Pancreas (tissue), 10 donors: Measurements from ENCODE around the gene HELT. TPM values are rescaled to one million over a fixed set of nuclear protein-coding genes. Genes with fewer than 3 reads are reported as not detected.

Experiments used
- ATAC-seq, 4 donors: fragments of 200-7000 bp; cut with Tn5 transposase; one replicate each; pipeline versions ENCODE4 v1.8.0 to v1.9.1; 2020; ENCODE audit warnings: mild to moderate bottlenecking in 4 of 4, moderate library complexity in 4 of 4
- DNase-seq, 6 donors: peaks; one replicate each; pipeline ENCODE4 v3.0.0-alpha.2; 2020
- FAIRE-seq: peaks from 2 replicates; lab custom pipeline; 2012; peaks lifted over from hg19 to GRCh38; lab: Jason Lieb, UNC
- H3K27ac ChIP-seq, 4 donors: fragments of 200-600 bp; sonication (generic); 1 replicate in 3 of 4; 2 replicates in 1 of 4; pipeline versions ENCODE4 v1.5.0 to v1.8.0; 2020
- H3K27me3 ChIP-seq, 4 donors: fragments of 200-600 bp; one replicate each; pipeline ENCODE4 v1.8.0; 2021
- H3K36me3 ChIP-seq, 3 donors: fragments of 200-600 bp; sonication (generic) in 1 of 3; one replicate each; pipeline versions ENCODE4 v1.5.0 to v1.8.0; 2020 to 2021
- H3K4me1 ChIP-seq, 3 donors: fragments of 200-600 bp; one replicate each; pipeline ENCODE4 v1.8.0; 2021
- H3K4me3 ChIP-seq, 4 donors: fragments of 200-600 bp; sonication (generic) in 2 of 4; one replicate each; pipeline versions ENCODE4 v1.5.0 to v1.8.0; 2020 to 2021
- H3K9me3 ChIP-seq, 4 donors: fragments of 200-600 bp; one replicate each; pipeline ENCODE4 v1.8.0; 2021
- CTCF ChIP-seq, 4 donors: fragments of 200-600 bp; sonication (generic) in 3 of 4; IDR thresholded peaks; one replicate each; pipeline versions ENCODE4 v1.5.0 to v1.8.0; 2021; ENCODE audit warnings: antibody characterized with exemption in 4 of 4
- WGBS, 2 donors: extraction: QIAGEN DNeasy Blood & Tissue Kit; methylation state at CpG; one replicate each; pipeline ENCODE4 v1.1.7; 2013; 5-methylcytosine and 5-hydroxymethylcytosine counted together
- intact Hi-C, 3 donors: fragments of 100-400 bp; cut with DNase I; formaldehyde crosslinking; loops; one replicate each; pipeline versions ENCODE4 v1.11.1 to v1.14.2; 2022
- polyA plus RNA-seq, 2 donors: library from polyadenylated mRNA; stranded (reverse); fragments of 200-250 nt; gene quantifications; one replicate each; pipeline ENCODE4 v1.2.3, GENCODE V29; 2013
- total RNA-seq, 6 donors: library from RNA; stranded (reverse); fragmentation: NEBNext Ultra II Directional in 4 of 6; extraction: Animal tissue kit (Norgen Biotek cat#: 25700) in 4 of 6; gene quantifications; one replicate each; pipeline versions ENCODE4 v1.2.1 to v1.2.4, GENCODE V29; 2021 to 2023
- donor health status: healthy with polysubstance abuse.
- donor health status: DM: no; HTN: no; CAD: no; lungs with moderate emphysema.
- donor health status: DM: no; HTN: no; CAD: no.
- donor health status: control.
- donor health status: control.
- donor health status: Bipolar disorder and iron deficiency.
- donor health status: DM: yes; HTN: yes; CAD: no.
- donor health status: DM: no; HTN: no; CAD: no.
- donor health status: DM: no; HTN: no; CAD: no.
- donor health status: DM: yes; HTN: yes; CAD: no.

The HELT gene
- total and polyA plus RNA-seq, 8 donors = not detected

- TF ChIP-seq CTCF (IDR thresholded peaks at IDR 0.05) = no peak
- H3K4me3 ChIP-seq = no peak overlapping the region
- 59% methylated on average over 3 of the region's 3 CpGs for WGBS, 2 donors
- no peaks in the 10 kb centered on the region for H3K4me1 ChIP-seq
- no peaks in the 10 kb centered on the region for H3K36me3 ChIP-seq
- H3K27ac ChIP-seq = no peak overlapping the region
- H3K9me3 ChIP-seq = no peaks in the 10 kb centered on the region
- FAIRE-seq (no peak), DNase-seq (no peak), ATAC-seq (no peak)
- intact Hi-C loops = no loop called here
- H3K27me3 ChIP-seq = no peaks in the 10 kb centered on the region
These were observed 43.3 kb downstream of the HELT start for GRCh38 chr4:185061610-185062009.

- Histone ChIP-seq H3K4me1 (no peaks in the 10 kb centered on the region), H3K4me3 (no peak overlapping the region), H3K9me3 (no peaks in the 10 kb centered on the region), H3K36me3 (no peaks in the 10 kb centered on the region), H3K27ac (no peak overlapping the region), H3K27me3 (no peaks in the 10 kb centered on the region)
- 87 to 91% methylated on average over 12 of the region's 12 CpGs for WGBS, 2 donors
- DNase-seq (no peak), FAIRE-seq (no peak), ATAC-seq (no peak)
- intact Hi-C loops = no loop called here
- TF ChIP-seq CTCF (IDR thresholded peaks at IDR 0.05) = no peak
These were observed 44.3 kb downstream of the HELT start for GRCh38 chr4:185062606-185063005.

GRCh38 chr4:185066179-185066578, 47.9 kb downstream of the HELT start:
- no peak overlapping the region for H3K27ac ChIP-seq
- H3K9me3 ChIP-seq = no peaks in the 10 kb centered on the region
- peaks cover 0 to 6% (median 5%) of the 10 kb centered on the region in 3 donors for H3K4me1 ChIP-seq
- intact Hi-C loops = no loop called here
- no peaks in the 10 kb centered on the region for H3K27me3 ChIP-seq
- TF ChIP-seq CTCF (IDR thresholded peaks at IDR 0.05) = no peak
- FAIRE-seq (no peak), ATAC-seq (no peak), DNase-seq (no peak)
- H3K4me3 ChIP-seq = no peak overlapping the region
- WGBS, 2 donors = 76 to 82% methylated on average over 5 of the region's 5 CpGs
- no peaks in the 10 kb centered on the region for H3K36me3 ChIP-seq

- H3K27me3 ChIP-seq = no peaks in the 10 kb centered on the region
- H3K4me1 ChIP-seq = peaks cover 0 to 6% (median 5%) of the 10 kb centered on the region in 3 donors
- DNase-seq = no peak
- 70% methylated on average over 3 of the region's 3 CpGs for WGBS, 2 donors
- intact Hi-C loops = no loop called here
- ATAC-seq = no peak
- TF ChIP-seq CTCF (IDR thresholded peaks at IDR 0.05) = no peak
- FAIRE-seq = no peak
- no peak overlapping the region for H3K4me3 ChIP-seq
- no peaks in the 10 kb centered on the region for H3K36me3 ChIP-seq
- H3K9me3 ChIP-seq = no peaks in the 10 kb centered on the region
- H3K27ac ChIP-seq = no peak overlapping the region
These were observed 50.5 kb downstream of the HELT start for GRCh38 chr4:185068837-185069236.

Other genes starting within 250 kb of the HELT start
- gene ACSL1, start 192.5 kb upstream of the HELT start, total RNA-seq = 10 to 100 TPM; 16.0 to 39.4 (median 20.9) TPM
- 10 to 100 TPM; 18.5 to 22.4 TPM for gene ACSL1, start 192.5 kb upstream of the HELT start, polyA plus RNA-seq
- 10 to 100 TPM; 12.6 to 16.7 (median 13.5) TPM for gene SLC25A4, start 124.8 kb downstream of the HELT start, total RNA-seq
- gene SLC25A4, start 124.8 kb downstream of the HELT start, polyA plus RNA-seq = 10 to 100 TPM; 12.4 to 26.5 TPM
- gene CFAP97, start 185.5 kb downstream of the HELT start, total RNA-seq = 10 to 100 TPM; 10.4 to 19.2 (median 17.2) TPM
- 1 to 10 TPM; 3.4 to 5.6 TPM for gene CFAP97, start 185.5 kb downstream of the HELT start, polyA plus RNA-seq
- gene SNX25, start 191.1 kb downstream of the HELT start, total RNA-seq = 10 to 100 TPM; 10.1 to 15.0 (median 12.5) TPM
- 1 to 10 TPM; 4.8 to 9.4 TPM for gene SNX25, start 191.1 kb downstream of the HELT start, polyA plus RNA-seq